ENCODE measurements around the gene SIK3.

SIK3 gene

DNA sequence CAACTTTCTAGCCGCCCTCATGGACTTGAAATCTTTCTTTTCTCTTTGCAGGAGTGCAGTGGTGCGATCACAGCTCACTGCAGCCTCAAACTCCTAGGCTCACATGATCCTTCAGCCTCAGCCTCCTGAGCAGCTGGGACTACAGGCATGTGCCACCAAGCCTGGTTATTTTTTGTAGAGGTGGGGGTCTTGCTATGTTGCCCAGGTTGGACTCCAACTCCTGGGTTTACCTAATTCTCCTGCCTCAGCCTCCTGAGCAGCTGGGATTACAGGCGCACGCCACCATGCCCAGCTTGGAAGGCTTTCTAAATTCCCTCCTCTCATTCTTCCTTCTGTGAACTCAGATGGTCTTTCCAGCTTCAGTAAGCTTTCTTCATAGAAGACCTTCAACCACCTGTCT, 256.1 kb downstream of the SIK3 start:
- TF ChIP-seq TAF1 (IDR thresholded peaks at IDR 0.05; ENCODE audit: borderline replicate concordance, insufficient read depth, low read length) (no peak), POLR2AphosphoS5 (IDR thresholded peaks at IDR 0.05; ENCODE audit: low read depth, low read length) (no peak), FOXP2 (optimal IDR thresholded peaks at IDR 0.05; ENCODE audit: borderline replicate concordance, extremely low read depth, extremely low read length, insufficient read depth) (no peak), SIN3A (IDR thresholded peaks at IDR 0.05; ENCODE audit: borderline replicate concordance, insufficient read depth, low read length) (no peak)
- TF ChIP-seq, protein P1, sequence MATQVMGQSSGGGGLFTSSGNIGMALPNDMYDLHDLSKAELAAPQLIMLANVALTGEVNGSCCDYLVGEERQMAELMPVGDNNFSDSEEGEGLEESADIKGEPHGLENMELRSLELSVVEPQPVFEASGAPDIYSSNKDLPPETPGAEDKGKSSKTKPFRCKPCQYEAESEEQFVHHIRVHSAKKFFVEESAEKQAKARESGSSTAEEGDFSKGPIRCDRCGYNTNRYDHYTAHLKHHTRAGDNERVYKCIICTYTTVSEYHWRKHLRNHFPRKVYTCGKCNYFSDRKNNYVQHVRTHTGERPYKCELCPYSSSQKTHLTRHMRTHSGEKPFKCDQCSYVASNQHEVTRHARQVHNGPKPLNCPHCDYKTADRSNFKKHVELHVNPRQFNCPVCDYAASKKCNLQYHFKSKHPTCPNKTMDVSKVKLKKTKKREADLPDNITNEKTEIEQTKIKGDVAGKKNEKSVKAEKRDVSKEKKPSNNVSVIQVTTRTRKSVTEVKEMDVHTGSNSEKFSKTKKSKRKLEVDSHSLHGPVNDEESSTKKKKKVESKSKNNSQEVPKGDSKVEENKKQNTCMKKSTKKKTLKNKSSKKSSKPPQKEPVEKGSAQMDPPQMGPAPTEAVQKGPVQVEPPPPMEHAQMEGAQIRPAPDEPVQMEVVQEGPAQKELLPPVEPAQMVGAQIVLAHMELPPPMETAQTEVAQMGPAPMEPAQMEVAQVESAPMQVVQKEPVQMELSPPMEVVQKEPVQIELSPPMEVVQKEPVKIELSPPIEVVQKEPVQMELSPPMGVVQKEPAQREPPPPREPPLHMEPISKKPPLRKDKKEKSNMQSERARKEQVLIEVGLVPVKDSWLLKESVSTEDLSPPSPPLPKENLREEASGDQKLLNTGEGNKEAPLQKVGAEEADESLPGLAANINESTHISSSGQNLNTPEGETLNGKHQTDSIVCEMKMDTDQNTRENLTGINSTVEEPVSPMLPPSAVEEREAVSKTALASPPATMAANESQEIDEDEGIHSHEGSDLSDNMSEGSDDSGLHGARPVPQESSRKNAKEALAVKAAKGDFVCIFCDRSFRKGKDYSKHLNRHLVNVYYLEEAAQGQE (IDR thresholded peaks at IDR 0.05; ENCODE audit: insufficient read depth in 1 of 2, low read depth in 2 of 2, low read length in 2 of 2) = no peak

DNA sequence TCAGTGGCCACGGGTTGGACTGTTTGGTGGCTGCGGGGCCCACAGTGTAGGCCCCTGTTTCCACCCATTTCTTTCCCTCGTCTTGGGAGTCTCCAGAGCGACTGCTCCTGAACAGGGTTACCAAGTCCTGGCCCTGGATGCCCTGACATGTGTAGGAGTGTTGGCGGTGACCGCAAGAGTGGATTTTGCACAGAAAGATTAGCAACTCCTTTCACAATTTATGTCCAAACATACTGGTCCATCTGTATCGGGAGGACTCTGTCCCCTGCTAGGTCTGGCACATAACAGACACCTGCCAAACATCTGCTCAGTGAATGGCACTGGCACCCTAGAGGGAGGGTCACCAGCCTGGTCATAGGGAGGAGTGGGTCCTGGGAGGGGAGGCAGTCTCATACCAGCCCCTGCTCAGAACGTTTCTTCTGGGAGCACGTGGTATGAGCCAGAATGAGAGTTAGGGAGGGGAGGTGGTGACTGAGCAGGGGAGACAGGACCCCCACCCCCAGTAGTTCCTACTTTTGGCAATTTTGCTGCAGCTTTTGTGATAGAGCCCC, 257.4 kb downstream of the SIK3 start:
- no peak for TF ChIP-seq FOXP2 (optimal IDR thresholded peaks at IDR 0.05; ENCODE audit: borderline replicate concordance, extremely low read depth, extremely low read length, insufficient read depth)
- TF ChIP-seq TAF1 (IDR thresholded peaks at IDR 0.05; ENCODE audit: borderline replicate concordance, insufficient read depth, low read length) = no peak
- TF ChIP-seq POLR2AphosphoS5 (IDR thresholded peaks at IDR 0.05; ENCODE audit: low read depth, low read length) = no peak
- no peak for TF ChIP-seq SIN3A (IDR thresholded peaks at IDR 0.05; ENCODE audit: borderline replicate concordance, insufficient read depth, low read length)

DNA sequence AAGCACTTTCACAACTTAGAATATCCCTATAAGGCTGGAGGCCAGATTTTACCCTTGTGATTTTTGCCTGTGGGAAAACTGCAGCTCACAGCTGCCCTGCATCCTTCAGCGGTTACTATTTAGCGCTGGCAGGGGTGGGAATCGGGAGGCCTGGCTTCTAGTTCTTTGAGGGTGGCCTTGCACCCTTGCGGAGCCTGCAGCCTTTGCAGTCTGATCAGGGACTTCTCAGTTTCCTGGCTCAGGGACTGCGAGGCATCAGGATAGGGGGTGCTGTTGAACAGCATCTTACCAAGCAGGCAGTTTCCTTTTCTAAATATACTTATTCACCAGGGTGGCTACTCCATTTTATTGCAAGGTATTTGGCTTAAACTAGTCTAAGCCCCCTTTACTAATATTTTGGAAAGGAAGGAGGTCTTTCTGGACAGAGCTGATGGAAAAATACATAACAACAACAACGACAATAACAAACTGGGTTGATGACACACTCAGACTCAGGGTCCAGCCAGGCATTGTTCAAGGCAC, 257.9 kb downstream of the SIK3 start:
- no peak for TF ChIP-seq FOXP2 (optimal IDR thresholded peaks at IDR 0.05; ENCODE audit: borderline replicate concordance, extremely low read depth, extremely low read length, insufficient read depth)
- no peak for TF ChIP-seq TAF1 (IDR thresholded peaks at IDR 0.05; ENCODE audit: borderline replicate concordance, insufficient read depth, low read length)
- TF ChIP-seq, protein P1 (IDR thresholded peaks at IDR 0.05; ENCODE audit: insufficient read depth in 1 of 2, low read depth in 2 of 2, low read length in 2 of 2) = no peak
- no peak for TF ChIP-seq SIN3A (IDR thresholded peaks at IDR 0.05; ENCODE audit: borderline replicate concordance, insufficient read depth, low read length)
- no peak for TF ChIP-seq POLR2AphosphoS5 (IDR thresholded peaks at IDR 0.05; ENCODE audit: low read depth, low read length)

DNA sequence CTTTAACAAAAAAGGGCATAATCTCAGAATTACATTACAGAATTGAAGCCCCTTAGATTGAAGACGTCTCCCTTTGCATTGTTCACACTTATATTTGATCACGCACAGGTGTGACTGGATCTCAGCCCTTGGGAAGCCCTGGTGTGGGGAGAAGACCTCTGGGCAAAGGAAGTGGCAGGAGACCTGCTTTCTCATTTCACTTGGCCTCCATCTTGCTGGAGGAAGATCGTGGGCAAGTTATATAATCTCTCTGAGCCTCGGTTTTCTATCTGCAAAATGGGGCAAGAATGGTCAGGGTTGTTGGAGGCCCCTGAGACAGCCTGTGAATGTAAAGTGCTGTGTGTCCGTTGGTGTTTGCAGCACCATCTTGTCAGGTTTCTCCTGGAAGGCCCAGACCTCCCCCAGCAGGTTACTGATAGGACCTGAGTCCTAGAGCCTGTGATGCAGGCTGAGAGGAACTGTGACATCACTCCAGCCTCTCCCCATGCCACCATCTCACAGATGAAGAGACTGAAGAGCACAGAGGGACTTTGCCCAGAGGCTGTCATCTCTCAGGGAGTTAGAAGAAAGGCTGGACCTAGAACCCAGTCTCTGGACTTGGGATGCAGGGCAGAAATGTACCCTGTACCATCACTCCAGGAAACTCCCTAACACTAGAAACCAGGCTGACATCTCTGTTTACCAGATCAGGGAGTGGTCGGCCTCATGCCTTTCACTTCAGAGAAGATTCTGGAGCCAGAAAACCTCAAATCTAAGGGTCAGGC, 259.7 kb downstream of the SIK3 start:
- no peak for TF ChIP-seq POLR2AphosphoS5 (IDR thresholded peaks at IDR 0.05; ENCODE audit: low read depth, low read length)
- TF ChIP-seq, protein P1 (IDR thresholded peaks at IDR 0.05; ENCODE audit: insufficient read depth in 1 of 2, low read depth in 2 of 2, low read length in 2 of 2) = no peak
- no peak for TF ChIP-seq TAF1 (IDR thresholded peaks at IDR 0.05; ENCODE audit: borderline replicate concordance, insufficient read depth, low read length)
- no peak for TF ChIP-seq FOXP2 (optimal IDR thresholded peaks at IDR 0.05; ENCODE audit: borderline replicate concordance, extremely low read depth, extremely low read length, insufficient read depth)
- no peak for TF ChIP-seq SIN3A (IDR thresholded peaks at IDR 0.05; ENCODE audit: borderline replicate concordance, insufficient read depth, low read length)

DNA sequence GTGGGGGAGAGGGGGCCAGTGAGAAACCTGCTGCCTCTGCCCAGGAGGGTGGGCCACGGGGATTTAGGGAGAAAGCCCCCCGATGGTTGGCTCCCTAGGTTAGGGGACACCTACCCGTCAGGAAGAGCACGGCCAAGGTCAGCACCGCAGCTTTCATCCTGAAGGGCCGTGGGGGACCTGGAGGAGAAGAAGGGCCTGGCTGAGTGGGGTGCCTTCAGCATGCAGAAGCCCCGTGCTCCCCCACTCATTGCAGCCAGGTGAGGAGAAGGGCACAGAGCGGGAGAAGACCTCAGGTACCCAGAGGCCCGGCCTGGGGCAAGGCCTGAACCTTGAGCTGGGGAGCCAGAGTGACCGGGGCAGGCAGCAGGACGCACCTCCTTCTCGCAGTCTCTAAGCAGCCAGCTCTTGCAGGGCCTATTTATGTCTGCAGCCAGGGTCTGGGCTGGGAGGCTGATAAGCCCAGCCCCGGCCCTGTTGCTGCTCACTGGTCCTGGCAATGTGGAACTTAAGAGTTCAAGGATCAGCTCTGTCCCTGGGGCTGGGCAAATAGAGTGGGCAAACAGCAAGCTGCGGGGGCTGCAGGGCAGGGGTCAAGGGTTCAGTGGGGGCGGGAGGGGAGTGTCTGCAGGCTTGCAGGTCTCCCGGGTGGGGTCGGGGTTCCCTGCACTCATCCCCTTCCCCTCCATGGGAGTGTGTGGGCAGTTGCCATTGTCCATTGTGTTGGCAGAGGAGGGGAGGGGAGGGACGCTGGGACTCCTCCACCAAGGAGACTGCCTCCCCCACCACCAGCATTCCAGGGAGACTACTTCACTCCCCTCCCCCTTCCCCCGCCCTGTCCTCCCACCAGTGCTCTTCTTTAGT, 260.8 kb downstream of the SIK3 start, which contains the start of gene APOA1:
Gene APOA1, minus strand, starts transcription at position 392 of the 861 bp plus-strand sequence. Its CDS starts 235 bp downstream, at position 157.
- TF ChIP-seq FOXP2 (optimal IDR thresholded peaks at IDR 0.05; ENCODE audit: borderline replicate concordance, extremely low read depth, extremely low read length, insufficient read depth) (no peak), TAF1 (IDR thresholded peaks at IDR 0.05; ENCODE audit: borderline replicate concordance, insufficient read depth, low read length) (no peak), SIN3A (IDR thresholded peaks at IDR 0.05; ENCODE audit: borderline replicate concordance, insufficient read depth, low read length) (no peak)
- TF ChIP-seq, protein P1 (IDR thresholded peaks at IDR 0.05; ENCODE audit: insufficient read depth in 1 of 2, low read depth in 2 of 2, low read length in 2 of 2) = no peak
